ENCODE measurements around the gene BOD1. TPM values are rescaled to one million over a fixed set of nuclear protein-coding genes. Genes with fewer than 3 reads are reported as not detected.

Gene BOD1
- total and polyA plus RNA-seq, 10 of the 15 experiments (the other 5 are each of a cell fraction or from before 2014, with no cell fraction given): 14.1 to 35.8 (median 29.6) TPM

GRCh38 chr5:173637340-173637739 lies 20.9 kb upstream of the BOD1 start:
- no peak for FAIRE-seq
- BruUV-seq (replicated peaks): no TSS peak
- ChIA-PET POLR2A (interaction anchor here (0.6 to 0.7 kb wide), 2 partner anchors 309 to 387 kb away, joined by 3 to 4 read pairs; no protein-coding TSS in a partner anchor), SMC1A (ENCODE audit: uncharacterized antibody, unreplicated experiment) (interaction anchor here (0.8 to 1.7 kb wide), 4 partner anchors 9 to 341 kb away, joined by 3 to 6 read pairs (median 4); no protein-coding TSS in a partner anchor), RAD21 (ENCODE audit: unreplicated experiment) (interaction anchor here (0.9 to 1.1 kb wide), 2 partner anchors 251 to 290 kb away, joined by 3 read pairs; partner anchors contain the start of gene CPEB4), CTCF (interaction anchor here (1.0 to 3.1 kb wide), 5 partner anchors 9 to 288 kb away, joined by 3 to 10 read pairs (median 6); no protein-coding TSS in a partner anchor)
- no peaks in the 10 kb centered on the region for H4K20me1 ChIP-seq (ENCODE audit: control insufficient read depth, insufficient read depth)
- H3K4me3 ChIP-seq: no peak overlapping the region
- in situ Hi-C loops (cut with MboI): no loop called here
- intact Hi-C loops (cut with micrococcal nuclease; ENCODE audit: unreplicated experiment): no loop called here
- no peaks in the 10 kb centered on the region for H3K36me3 ChIP-seq (ENCODE audit: control insufficient read depth in 2 of 2, insufficient read depth in 2 of 2, low read length in 1 of 2)
- no peaks in the 10 kb centered on the region for H3K9me3 ChIP-seq (replicated peaks; ENCODE audit: control insufficient read depth, insufficient read depth, low read length)
- TF ChIP-seq NR2C1 (IDR thresholded peaks at IDR 0.05): no peak
- no peak for TF ChIP-seq RBBP5 (conservative IDR thresholded peaks at IDR 0.05)
- TF ChIP-seq MTA2 (IDR thresholded peaks at IDR 0.05; ENCODE audit: low read depth): no peak
- no peak for TF ChIP-seq SREBF2 (IDR thresholded peaks at IDR 0.05; ENCODE audit: low read length)
- no peak for TF ChIP-seq YBX1 (IDR thresholded peaks at IDR 0.05)
- TF ChIP-seq SIX5 (IDR thresholded peaks at IDR 0.05; ENCODE audit: low read depth, low read length, severe bottlenecking): no peak
- no peak for TF ChIP-seq CHD2 (IDR thresholded peaks at IDR 0.05; ENCODE audit: borderline replicate concordance, low read depth, low read length)
- TF ChIP-seq ATF2 (IDR thresholded peaks at IDR 0.05; ENCODE audit: low read length): no peak
- no peak for TF ChIP-seq ZSCAN29 (IDR thresholded peaks at IDR 0.05)
- TF ChIP-seq RELA (IDR thresholded peaks at IDR 0.05; ENCODE audit: borderline replicate concordance, partially characterized antibody): no peak
- H3K4me2 ChIP-seq (ENCODE audit: control insufficient read depth, insufficient read depth): no peak overlapping the region
- DNase-seq (ENCODE audit: low read depth, low spot score): no peak
- no peaks in the 10 kb centered on the region for H3K27me3 ChIP-seq (replicated peaks in 1 of 2; ENCODE audit: control insufficient read depth in 2 of 2, insufficient read depth in 2 of 2, low read length in 1 of 2)
- H3K79me2 ChIP-seq (ENCODE audit: control insufficient read depth, insufficient read depth, low read length): no peaks in the 10 kb centered on the region
- WGBS (ENCODE audit: insufficient coverage, insufficient replicate concordance, low lambda C conversion rate, missing lambda C conversion rate): 30% methylated on average over 7 of the region's 7 CpGs
- no peak overlapping the region for H2AFZ ChIP-seq (ENCODE audit: control insufficient read depth, low read depth, low read length)
- H3K9ac ChIP-seq (ENCODE audit: control insufficient read depth, insufficient read depth, low read length): no peak overlapping the region
- no peak for ATAC-seq
- H3K27ac ChIP-seq (ENCODE audit: control insufficient read depth, insufficient read depth): no peak overlapping the region
- no peaks in the 10 kb centered on the region for H3K4me1 ChIP-seq (ENCODE audit: control insufficient read depth, insufficient read depth, low read length)

Measured in GM12878 (cell line).